Aorta (tissue), 5 donors: Measurements from ENCODE around the gene ZBTB1. TPM values are rescaled to one million over a fixed set of nuclear protein-coding genes. Genes with fewer than 3 reads are reported as not detected.

ENCODE experiments used
- ATAC-seq: fragments of 200-7000 bp; cut with Tn5 transposase; one replicate; pipeline ENCODE4 v1.9.1; 2022; ENCODE audit warnings: moderate library complexity; ENCODE audit not compliant: low FRiP score
- DNase-seq, 2 donors: peaks; one replicate each; pipeline ENCODE4 v3.0.0-alpha.2; 2020
- H3K27ac ChIP-seq, 2 donors: one replicate each; pipeline ENCODE4 v1.5.1; 2013; ENCODE audit warnings: low read length in 2 of 2, mild to moderate bottlenecking in 2 of 2, moderate library complexity in 2 of 2, control low read depth in 1 of 2, inconsistent platforms in 1 of 2, low read depth in 1 of 2
- H3K27me3 ChIP-seq, 2 donors: one replicate each; pipeline ENCODE4 v1.6.1; 2013; ENCODE audit warnings: control low read depth in 1 of 2, low read length in 1 of 2, mild to moderate bottlenecking in 1 of 2, moderate library complexity in 1 of 2; ENCODE audit not compliant: insufficient read depth in 2 of 2, control insufficient read depth in 1 of 2
- H3K36me3 ChIP-seq, 2 donors: one replicate each; pipeline ENCODE4 v1.6.1; 2013; ENCODE audit warnings: control low read depth in 1 of 2, low read length in 1 of 2, mild to moderate bottlenecking in 1 of 2; ENCODE audit not compliant: insufficient read depth in 2 of 2, control insufficient read depth in 1 of 2
- H3K4me1 ChIP-seq, 2 donors: one replicate each; pipeline ENCODE4 v1.6.1; 2013; ENCODE audit warnings: low read length in 2 of 2, control low read depth in 1 of 2, mild to moderate bottlenecking in 1 of 2, moderate library complexity in 1 of 2; ENCODE audit not compliant: insufficient read depth in 2 of 2, control insufficient read depth in 1 of 2
- H3K4me3 ChIP-seq, 2 donors: one replicate each; pipeline ENCODE4 v1.5.1; 2013; ENCODE audit warnings: low read length in 2 of 2, control low read depth in 1 of 2, mild to moderate bottlenecking in 1 of 2
- H3K9me3 ChIP-seq: one replicate; pipeline ENCODE4 v1.6.1; 2013; ENCODE audit warnings: mild to moderate bottlenecking, low read length; ENCODE audit not compliant: control insufficient read depth
- WGBS, 2 donors: extraction: QIAGEN DNeasy Blood & Tissue Kit; methylation state at CpG; one replicate each; pipeline ENCODE4 v1.1.7; 2013; 5-methylcytosine and 5-hydroxymethylcytosine counted together
- intact Hi-C, 2 donors: fragments of 100-400 bp; cut with DNase I; formaldehyde crosslinking; loops; one replicate each; pipeline versions ENCODE4 v1.14.2 to v1.15.0; 2022
- polyA plus RNA-seq, 2 donors: library from polyadenylated mRNA; stranded (reverse); fragments of 200-250 nt; gene quantifications; one replicate each; pipeline ENCODE4 v1.2.3, GENCODE V29; 2013
- total RNA-seq, 2 donors: library from RNA; stranded (reverse); fragmentation: NEBNext Ultra II Directional; extraction: Animal tissue kit (Norgen Biotek cat#: 25700); gene quantifications; one replicate each; pipeline ENCODE4 v1.2.1, GENCODE V29; 2021
- donor health status: healthy with polysubstance abuse.
- donor health status: Bipolar disorder and iron deficiency.
- donor health status: DM: no; HTN: no; CAD: no.
- donor health status: DM: no; HTN: no; CAD: no.
- donor health status: DM: yes; HTN: yes; CAD: no.

The ZBTB1 gene
- total and polyA plus RNA-seq, 4 donors = 14.0 to 63.8 (median 27.3) TPM

DNA sequence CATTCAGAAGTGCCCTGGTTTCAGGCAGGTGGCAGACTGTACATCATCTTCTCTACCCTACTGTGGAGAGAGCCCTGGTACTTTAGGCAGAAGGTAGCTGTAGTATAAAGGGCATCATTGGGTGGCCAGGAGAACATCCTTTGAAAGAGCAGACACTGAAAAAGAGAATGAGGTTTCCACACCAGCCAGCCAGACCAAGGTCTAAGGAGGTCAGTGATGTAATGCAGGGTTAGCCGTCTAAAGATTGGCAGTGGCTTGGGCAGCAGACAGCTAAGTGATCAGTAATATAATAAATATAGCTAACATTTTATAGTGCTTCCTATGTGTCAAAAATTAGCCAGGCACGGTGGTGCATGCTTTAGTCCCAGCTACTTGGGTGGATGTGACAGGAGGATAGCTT is 12.9 kb upstream of the ZBTB1 start:
- DNase-seq (no peak), ATAC-seq (no peak)
- Histone ChIP-seq H3K27ac (no peak overlapping the region), H3K4me3 (no peak overlapping the region), H3K27me3 (peaks cover 0 to 1% of the 10 kb centered on the region in 2 donors), H3K9me3 (no peaks in the 10 kb centered on the region), H3K4me1 (no peaks in the 10 kb centered on the region), H3K36me3 (peaks cover 0 to 5% of the 10 kb centered on the region in 2 donors)
- 69 to 79% methylated on average over 2 of the region's 2 CpGs for WGBS, 2 donors
- intact Hi-C loops = no loop called here

DNA sequence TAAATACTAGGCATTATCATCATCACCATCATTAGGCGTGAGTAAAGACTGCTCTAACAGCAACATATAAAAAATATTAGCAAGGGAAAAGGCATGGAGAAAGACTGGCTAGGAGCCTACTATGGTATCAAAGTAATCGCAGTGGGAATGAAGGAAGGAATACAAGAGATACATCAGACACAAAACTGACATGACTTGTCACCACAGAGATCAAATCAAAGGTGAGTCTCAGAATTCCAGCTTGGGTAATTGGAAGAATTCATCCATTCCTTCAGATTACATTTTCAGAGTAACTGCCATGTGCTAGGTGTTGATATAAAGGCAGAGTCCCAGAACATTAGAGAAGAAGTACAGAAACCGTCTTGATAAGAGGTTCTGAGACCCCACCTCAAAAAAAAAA is 11.1 kb upstream of the ZBTB1 start:
- Histone ChIP-seq H3K4me1 (no peaks in the 10 kb centered on the region), H3K27ac (no peak overlapping the region), H3K9me3 (no peaks in the 10 kb centered on the region), H3K27me3 (peaks cover 0 to 1% of the 10 kb centered on the region in 2 donors), H3K36me3 (peaks cover 0 to 4% of the 10 kb centered on the region in 2 donors), H3K4me3 (no peak overlapping the region)
- no peak for ATAC-seq
- DNase-seq = no peak
- WGBS, 2 donors = 88 to 91% methylated on average over 3 of the region's 3 CpGs
- intact Hi-C loops = no loop called here

DNA sequence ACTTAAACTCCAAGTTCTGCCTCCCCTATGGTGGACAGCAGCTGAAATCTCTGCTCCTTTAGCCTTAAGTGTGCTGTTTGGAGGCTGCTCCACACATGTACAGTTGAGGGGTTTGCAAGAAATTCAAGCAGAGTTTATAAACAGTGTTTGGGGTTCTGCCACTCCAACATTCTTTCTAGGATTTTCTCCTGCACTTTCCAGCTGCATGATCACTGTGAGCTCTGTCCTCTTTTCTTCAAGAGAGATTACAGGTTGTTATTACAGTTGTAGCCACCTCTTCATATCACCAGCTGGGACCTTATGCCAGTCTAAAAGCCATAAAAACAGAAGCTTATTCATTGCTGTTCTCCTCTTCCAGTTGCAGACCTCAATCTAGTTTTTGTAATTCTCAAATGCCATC is 9.3 kb upstream of the ZBTB1 start:
- ATAC-seq (no peak), DNase-seq (no peak)
- peaks cover 0 to 1% of the 10 kb centered on the region in 2 donors for H3K27me3 ChIP-seq
- H3K9me3 ChIP-seq = no peaks in the 10 kb centered on the region
- no peaks in the 10 kb centered on the region for H3K4me1 ChIP-seq
- no peak overlapping the region for H3K27ac ChIP-seq
- no peak overlapping the region for H3K4me3 ChIP-seq
- H3K36me3 ChIP-seq = peaks cover 0 to 4% of the 10 kb centered on the region in 2 donors
- intact Hi-C loops = no loop called here

DNA sequence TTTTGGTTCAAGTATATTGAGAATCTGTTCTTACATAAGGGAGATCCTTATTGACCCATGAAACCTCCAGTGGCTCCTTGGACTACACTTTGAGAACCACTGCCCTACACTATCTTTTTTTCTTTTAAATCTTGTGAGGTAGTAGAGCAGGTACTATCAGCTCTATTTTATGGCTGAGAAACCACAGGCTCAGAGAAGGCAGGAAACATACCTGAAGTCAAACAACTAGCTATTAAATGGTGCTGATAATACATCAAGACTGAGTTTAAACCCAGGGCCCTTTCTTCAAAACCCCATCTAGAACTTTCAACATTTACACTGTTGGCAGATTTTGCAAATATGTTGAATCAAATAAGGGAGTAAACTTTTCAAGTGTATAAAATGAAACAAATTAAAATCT is 7.8 kb upstream of the ZBTB1 start:
- peaks cover 0 to 4% of the 10 kb centered on the region in 2 donors for H3K36me3 ChIP-seq
- H3K27me3 ChIP-seq = peaks cover 0 to 1% of the 10 kb centered on the region in 2 donors
- no peak for ATAC-seq
- no peak for DNase-seq
- intact Hi-C loops = no loop called here
- no peak overlapping the region for H3K4me3 ChIP-seq
- H3K4me1 ChIP-seq = no peaks in the 10 kb centered on the region
- no peak overlapping the region for H3K27ac ChIP-seq
- no peaks in the 10 kb centered on the region for H3K9me3 ChIP-seq

DNA sequence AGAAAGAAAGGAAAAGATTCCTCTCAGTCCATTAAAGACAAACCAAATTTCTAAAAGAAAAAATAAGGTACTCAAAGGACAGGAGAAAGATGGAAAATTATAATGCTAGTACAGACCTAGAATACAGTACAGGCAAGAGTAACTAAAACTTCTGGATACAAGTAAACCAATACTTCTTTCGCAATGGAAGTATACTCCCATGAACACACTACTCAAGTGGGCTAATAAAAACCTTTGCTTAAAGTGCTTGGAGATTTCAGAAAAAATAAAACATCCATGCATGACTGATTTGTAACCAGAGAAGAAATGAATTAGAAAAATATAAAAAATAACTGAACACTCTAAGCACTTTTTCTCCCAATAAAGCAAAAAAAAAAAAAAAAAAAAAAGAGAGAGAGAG is 4.5 kb upstream of the ZBTB1 start:
- WGBS, 2 donors = 95 to 100% methylated on average over 1 of the region's 1 CpG
- intact Hi-C loops = loop anchor here in 1 of 2 donors (5.0 kb wide), 1 partner anchor 113 kb away; the partner anchor contains the start of gene MTHFD1
- Histone ChIP-seq H3K4me3 (no peak overlapping the region), H3K36me3 (peaks cover 0 to 3% of the 10 kb centered on the region in 2 donors), H3K27me3 (peaks cover 0 to under 1% of the 10 kb centered on the region in 2 donors), H3K4me1 (no peaks in the 10 kb centered on the region), H3K27ac (no peak overlapping the region), H3K9me3 (no peaks in the 10 kb centered on the region)
- DNase-seq (no peak), ATAC-seq (no peak)

DNA sequence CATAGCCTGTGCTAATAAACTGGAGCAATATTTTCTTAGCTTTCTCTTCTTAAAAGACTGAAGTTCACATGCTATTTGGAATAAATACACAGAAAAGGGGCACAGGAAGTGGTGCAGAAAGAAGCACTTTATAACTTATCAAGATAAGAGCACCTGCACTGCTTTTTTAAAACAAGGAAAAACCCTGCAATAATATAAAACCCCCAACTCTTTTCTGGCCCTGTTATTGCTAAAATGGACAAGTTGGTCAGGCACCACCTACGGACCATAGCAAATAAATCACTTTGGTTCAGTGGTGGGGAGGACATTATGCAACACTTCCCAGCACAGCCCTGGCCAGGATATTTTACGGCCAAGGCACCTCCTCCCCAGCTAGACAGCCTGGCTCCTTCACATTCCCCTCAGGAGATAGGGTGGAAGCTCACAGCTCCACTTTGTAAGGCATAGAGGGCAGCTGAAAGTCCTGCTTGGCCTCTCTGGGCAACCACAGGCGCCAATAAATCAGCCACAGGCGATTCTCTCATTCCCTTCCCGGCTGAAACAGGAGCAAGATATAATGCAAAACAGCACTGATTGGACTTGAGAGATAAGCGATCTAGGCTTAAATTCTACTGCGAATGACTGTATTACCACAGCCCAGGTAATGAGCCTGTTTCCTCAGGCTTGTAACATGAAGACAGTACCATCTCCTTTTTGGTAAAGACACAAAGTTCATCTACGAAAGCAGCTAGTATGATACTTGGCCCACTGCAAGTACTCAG is 3.0 kb upstream of the ZBTB1 start:
- Histone ChIP-seq H3K36me3 (no peaks in the 10 kb centered on the region), H3K9me3 (no peaks in the 10 kb centered on the region), H3K4me3 (no peak overlapping the region), H3K27ac (peak overlapping the region; percentile 25 to 94), H3K4me1 (no peaks in the 10 kb centered on the region), H3K27me3 (no peaks in the 10 kb centered on the region)
- intact Hi-C loops = loop anchor here in 1 of 2 donors (5.0 kb wide), 1 partner anchor 114 kb away; the partner anchor contains the start of gene MTHFD1
- 50 to 51% methylated on average over 8 of the region's 8 CpGs for WGBS, 2 donors
- ATAC-seq = peak; percentile 13
- DNase-seq = peak in 1 of 2 donors; percentile 69

DNA sequence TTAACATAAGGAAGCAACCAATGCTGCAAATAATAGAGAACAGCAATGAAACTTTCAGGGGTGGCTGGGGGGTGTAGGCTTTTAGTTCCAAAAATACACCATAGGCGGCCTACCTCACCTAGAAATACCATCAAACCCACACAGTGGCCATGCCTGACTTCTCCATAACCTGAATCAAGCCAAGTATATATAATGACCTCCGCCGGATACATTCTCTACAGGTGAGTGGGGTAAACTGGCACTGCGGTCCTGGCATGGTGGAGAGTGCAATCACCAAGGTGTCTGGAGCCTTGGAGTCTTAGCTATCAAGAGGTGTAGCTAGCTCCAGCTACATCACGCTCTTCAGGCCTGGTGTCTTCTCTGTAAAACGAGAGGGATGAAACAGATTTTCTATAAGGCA is 2.1 kb upstream of the ZBTB1 start:
- 57 to 60% methylated on average over 6 of the region's 6 CpGs for WGBS, 2 donors
- no peak for ATAC-seq
- intact Hi-C loops = loop anchor here in 1 of 2 donors (5.0 kb wide), 1 partner anchor 115 kb away; the partner anchor contains the start of gene MTHFD1

DNA sequence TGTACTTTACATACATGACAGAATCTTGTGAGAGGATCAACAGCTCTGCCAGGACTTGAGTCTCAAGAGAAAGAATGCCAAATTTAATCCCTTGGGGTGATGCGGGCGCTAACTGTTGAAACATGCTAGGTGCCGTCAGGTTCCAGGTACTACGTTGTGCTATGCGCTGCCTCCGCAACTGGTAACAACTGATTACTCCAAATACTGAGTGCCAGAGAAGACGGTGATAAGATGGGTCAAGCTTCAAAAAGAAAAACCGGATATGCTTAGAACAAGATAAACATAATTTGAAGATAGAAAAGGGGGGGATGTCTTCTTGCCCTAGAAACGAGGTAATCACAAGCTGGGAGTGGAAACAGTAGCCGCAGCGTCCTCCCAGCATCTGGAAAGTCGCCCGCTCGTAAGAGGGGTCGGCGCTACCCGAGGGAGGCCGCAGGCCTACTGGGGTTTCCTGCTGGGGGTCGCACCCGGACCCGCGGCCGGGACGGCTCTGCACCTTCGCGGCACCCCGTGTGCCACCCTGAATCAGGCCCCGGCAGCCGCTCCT is 1.6 kb upstream of the ZBTB1 start:
- DNase-seq = no peak
- H3K4me3 ChIP-seq = peak overlapping the region; percentile 71 to 88
- H3K9me3 ChIP-seq = no peaks in the 10 kb centered on the region
- no peaks in the 10 kb centered on the region for H3K27me3 ChIP-seq
- no peaks in the 10 kb centered on the region for H3K4me1 ChIP-seq
- peak; percentile 0 for ATAC-seq
- peak overlapping the region; percentile 89 to 94 for H3K27ac ChIP-seq
- intact Hi-C loops = loop anchor here in 1 of 2 donors (5.0 kb wide), 1 partner anchor 116 kb away; the partner anchor contains the start of gene MTHFD1
- no peaks in the 10 kb centered on the region for H3K36me3 ChIP-seq
- WGBS, 2 donors = 1% methylated on average over 27 to 29 of the region's 29 CpGs

More for the DNA sequence above, 2.1 kb upstream of the ZBTB1 start:
- Histone ChIP-seq H3K36me3 (no peaks in the 10 kb centered on the region), H3K9me3 (no peaks in the 10 kb centered on the region), H3K4me1 (no peaks in the 10 kb centered on the region), H3K27me3 (no peaks in the 10 kb centered on the region), H3K27ac (peak overlapping the region; percentile 89 to 94), H3K4me3 (peak overlapping the region; percentile 71 to 88)
- DNase-seq = no peak
